GM04504 (cell line): ENCODE results near the gene HSPA9.

ENCODE experiments used
- DNase-seq: peaks from one replicate; pipeline ENCODE4 v3.0.0-alpha.2; 2012; ENCODE audit warnings: low read depth

The HSPA9 gene

GRCh38 chr5:138595180-138595795 lies 20.1 kb upstream of the HSPA9 start:
- DNase-seq: no peak

GRCh38 chr5:138594305-138595058 lies 19.3 kb upstream of the HSPA9 start:
- DNase-seq: no peak

GRCh38 chr5:138588013-138588788 lies 13.0 kb upstream of the HSPA9 start:
- DNase-seq: no peak

- DNase-seq: no peak
Measured at GRCh38 chr5:138585157-138585556, 10.0 kb upstream of the HSPA9 start.

- DNase-seq: no peak
Measured at GRCh38 chr5:138583984-138584637, 8.9 kb upstream of the HSPA9 start.

GRCh38 chr5:138582959-138583358 lies 7.8 kb upstream of the HSPA9 start:
- no peak for DNase-seq

- DNase-seq: no peak
Measured at GRCh38 chr5:138580777-138581176, 5.6 kb upstream of the HSPA9 start.

GRCh38 chr5:138580001-138580400 lies 4.8 kb upstream of the HSPA9 start:
- DNase-seq: no peak

GRCh38 chr5:138579517-138579863 lies 4.3 kb upstream of the HSPA9 start:
- DNase-seq: no peak

- DNase-seq: no peak
Measured at GRCh38 chr5:138577452-138577851, 2.3 kb upstream of the HSPA9 start.

GRCh38 chr5:138574744-138575193 lies 432 bp downstream of the HSPA9 start:
- DNase-seq: peak; percentile 18

- no peak for DNase-seq
Measured at GRCh38 chr5:138573949-138574670, 1.1 kb downstream of the HSPA9 start.

GRCh38 chr5:138573223-138573622 lies 2.0 kb downstream of the HSPA9 start:
- DNase-seq: no peak

- no peak for DNase-seq
Measured at GRCh38 chr5:138570871-138571270, 4.3 kb downstream of the HSPA9 start.

GRCh38 chr5:138569782-138570181 lies 5.4 kb downstream of the HSPA9 start:
- DNase-seq: no peak

- no peak for DNase-seq
Measured at GRCh38 chr5:138568061-138568824, 7.0 kb downstream of the HSPA9 start.

GRCh38 chr5:138566792-138567191 lies 8.4 kb downstream of the HSPA9 start:
- no peak for DNase-seq

- no peak for DNase-seq
Measured at GRCh38 chr5:138565100-138565821, 9.9 kb downstream of the HSPA9 start.

- DNase-seq: no peak
Measured at GRCh38 chr5:138564242-138564641, 11.0 kb downstream of the HSPA9 start.

- DNase-seq: no peak
Measured at GRCh38 chr5:138563340-138564118, 11.7 kb downstream of the HSPA9 start.
